Measurements from ENCODE around the gene GSTM5. TPM values are rescaled to one million over a fixed set of nuclear protein-coding genes. Genes with fewer than 3 reads are reported as not detected.
A peak's percentile ranks its signal among the peaks of the same experiment; 100 is the strongest.

Gene GSTM5
- total RNA-seq, 6 experiments from 2014 or later: 4.3 to 7.1 (median 5.5) TPM

DNA sequence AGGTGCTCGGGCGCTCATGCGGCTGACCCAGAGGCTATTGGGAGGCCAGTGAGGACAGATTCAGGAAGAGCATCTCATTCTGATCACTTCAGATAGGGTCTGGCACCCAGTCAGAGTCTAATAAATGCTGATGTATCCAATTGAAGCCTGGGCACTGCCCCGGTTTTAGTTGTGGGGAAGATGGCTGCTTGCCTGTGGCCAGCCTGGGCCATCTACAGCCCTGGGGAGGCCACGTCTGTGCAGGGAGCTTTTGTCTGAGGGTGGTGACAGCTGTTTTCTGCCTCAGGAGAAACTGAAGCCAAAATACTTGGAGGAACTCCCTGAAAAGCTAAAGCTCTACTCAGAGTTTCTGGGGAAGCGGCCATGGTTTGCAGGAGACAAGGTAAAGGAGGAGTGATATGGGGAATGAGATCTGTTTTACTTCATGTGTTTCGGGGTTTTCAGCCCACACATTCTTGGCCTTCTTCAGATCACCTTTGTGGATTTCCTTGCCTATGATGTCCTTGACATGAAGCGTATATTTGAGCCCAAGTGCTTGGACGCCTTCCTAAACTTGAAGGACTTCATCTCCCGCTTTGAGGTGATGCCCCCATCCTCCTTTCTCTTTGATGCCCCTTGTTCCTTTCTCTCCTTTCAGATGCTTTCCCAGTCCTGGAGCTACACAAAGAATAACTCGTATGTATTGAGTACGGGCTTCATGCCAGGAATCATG lies 2.8 kb downstream of the GSTM5 start:
- DNase-seq: no peak
- TF ChIP-seq, protein P1, sequence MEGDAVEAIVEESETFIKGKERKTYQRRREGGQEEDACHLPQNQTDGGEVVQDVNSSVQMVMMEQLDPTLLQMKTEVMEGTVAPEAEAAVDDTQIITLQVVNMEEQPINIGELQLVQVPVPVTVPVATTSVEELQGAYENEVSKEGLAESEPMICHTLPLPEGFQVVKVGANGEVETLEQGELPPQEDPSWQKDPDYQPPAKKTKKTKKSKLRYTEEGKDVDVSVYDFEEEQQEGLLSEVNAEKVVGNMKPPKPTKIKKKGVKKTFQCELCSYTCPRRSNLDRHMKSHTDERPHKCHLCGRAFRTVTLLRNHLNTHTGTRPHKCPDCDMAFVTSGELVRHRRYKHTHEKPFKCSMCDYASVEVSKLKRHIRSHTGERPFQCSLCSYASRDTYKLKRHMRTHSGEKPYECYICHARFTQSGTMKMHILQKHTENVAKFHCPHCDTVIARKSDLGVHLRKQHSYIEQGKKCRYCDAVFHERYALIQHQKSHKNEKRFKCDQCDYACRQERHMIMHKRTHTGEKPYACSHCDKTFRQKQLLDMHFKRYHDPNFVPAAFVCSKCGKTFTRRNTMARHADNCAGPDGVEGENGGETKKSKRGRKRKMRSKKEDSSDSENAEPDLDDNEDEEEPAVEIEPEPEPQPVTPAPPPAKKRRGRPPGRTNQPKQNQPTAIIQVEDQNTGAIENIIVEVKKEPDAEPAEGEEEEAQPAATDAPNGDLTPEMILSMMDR (IDR thresholded peaks at IDR 0.05): no peak
- no peak overlapping the region for H3K27ac Mint-ChIP-seq
- H3K4me1 Mint-ChIP-seq (ENCODE audit: low read depth): peaks cover 27% of the 10 kb centered on the region
- no peaks in the 10 kb centered on the region for H3K36me3 Mint-ChIP-seq (ENCODE audit: low read depth)
- H3K4me3 Mint-ChIP-seq: no peak overlapping the region
- H3K27me3 Mint-ChIP-seq (ENCODE audit: insufficient read depth): peaks cover 4% of the 10 kb centered on the region; the same call in 1 of the 2 replicates
- no peaks in the 10 kb centered on the region for H3K9me3 Mint-ChIP-seq

DNA sequence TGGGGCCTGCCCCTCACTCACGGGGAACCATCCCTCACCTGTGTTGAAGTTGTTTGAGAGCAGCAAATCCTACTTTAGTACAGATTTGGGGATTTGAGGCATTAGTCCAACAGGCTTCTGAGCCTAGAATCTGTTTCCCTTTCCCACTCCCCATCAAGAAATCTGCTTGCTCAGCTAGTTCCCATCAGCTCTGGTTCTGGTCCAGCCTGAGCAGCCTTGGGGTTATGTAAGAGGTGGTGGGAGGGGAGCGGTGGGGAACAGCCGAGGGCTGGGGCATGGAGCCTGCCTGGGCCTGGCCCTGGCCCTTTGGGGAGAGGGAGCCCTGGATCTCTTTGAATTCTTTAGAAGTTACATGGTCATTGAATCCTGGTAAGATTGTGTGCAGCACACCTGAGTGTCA lies 4.1 kb downstream of the GSTM5 start:
- Mint-ChIP-seq H3K4me3 (no peak overlapping the region), H3K4me1 (ENCODE audit: low read depth) (peaks cover 32% of the 10 kb centered on the region), H3K27me3 (ENCODE audit: insufficient read depth) (peaks cover 4% of the 10 kb centered on the region; the same call in 1 of the 2 replicates), H3K9me3 (no peaks in the 10 kb centered on the region), H3K36me3 (ENCODE audit: low read depth) (no peaks in the 10 kb centered on the region), H3K27ac (no peak overlapping the region)
- TF ChIP-seq, protein P1 (IDR thresholded peaks at IDR 0.05): no peak
- DNase-seq: no peak

DNA sequence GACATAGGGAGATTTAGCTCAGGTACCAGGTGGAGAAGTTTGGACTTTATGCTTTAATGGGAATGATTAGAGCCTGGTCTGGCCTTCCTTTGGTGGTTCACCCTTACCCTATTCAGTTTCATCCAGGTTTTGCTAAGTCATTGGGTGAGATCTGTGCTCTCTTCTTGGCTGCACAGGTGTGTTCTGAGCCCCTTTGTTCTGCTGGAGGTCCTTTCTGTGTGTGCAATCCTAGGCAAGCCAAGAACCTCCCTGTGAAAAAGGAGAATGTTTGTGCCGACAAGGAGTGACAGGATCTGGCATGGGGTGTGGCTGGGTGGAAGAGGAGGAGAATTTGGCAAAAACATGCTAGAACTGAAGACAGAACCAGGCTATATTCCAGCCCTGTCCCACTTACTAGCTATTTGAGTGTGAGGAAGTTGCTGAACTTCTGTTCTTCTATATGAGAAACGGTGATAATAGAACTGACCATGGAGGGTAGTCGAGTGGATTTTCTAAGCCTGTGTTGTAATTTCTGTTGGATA lies 4.6 kb downstream of the GSTM5 start:
- TF ChIP-seq, protein P1 (IDR thresholded peaks at IDR 0.05): no peak
- Mint-ChIP-seq H3K27me3 (ENCODE audit: insufficient read depth) (peaks cover 4% of the 10 kb centered on the region; the same call in 1 of the 2 replicates), H3K36me3 (ENCODE audit: low read depth) (no peaks in the 10 kb centered on the region), H3K4me1 (ENCODE audit: low read depth) (peaks cover 32% of the 10 kb centered on the region), H3K4me3 (no peak overlapping the region), H3K9me3 (no peaks in the 10 kb centered on the region), H3K27ac (no peak overlapping the region; the same call in 1 of the 2 replicates)
- DNase-seq: no peak

DNA sequence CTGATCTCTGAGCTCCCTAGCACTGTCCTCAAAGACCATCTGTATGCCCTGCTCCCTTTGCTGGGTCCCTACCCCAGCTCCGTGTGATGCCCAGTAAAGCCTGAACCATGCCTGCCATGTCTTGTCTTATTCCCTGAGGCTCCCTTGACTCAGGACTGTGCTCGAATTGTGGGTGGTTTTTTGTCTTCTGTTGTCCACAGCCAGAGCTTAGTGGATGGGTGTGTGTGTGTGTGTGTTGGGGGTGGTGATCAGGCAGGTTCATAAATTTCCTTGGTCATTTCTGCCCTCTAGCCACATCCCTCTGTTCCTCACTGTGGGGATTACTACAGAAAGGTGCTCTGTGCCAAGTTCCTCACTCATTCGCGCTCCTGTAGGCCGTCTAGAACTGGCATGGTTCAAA lies 5.7 kb downstream of the GSTM5 start:
- TF ChIP-seq, protein P1 (IDR thresholded peaks at IDR 0.05): no peak
- DNase-seq: no peak
- no peaks in the 10 kb centered on the region for H3K9me3 Mint-ChIP-seq
- H3K36me3 Mint-ChIP-seq (ENCODE audit: low read depth): no peaks in the 10 kb centered on the region
- peaks cover 4% of the 10 kb centered on the region; the same call in 1 of the 2 replicates for H3K27me3 Mint-ChIP-seq (ENCODE audit: insufficient read depth)
- no peak overlapping the region for H3K4me3 Mint-ChIP-seq
- peaks cover 33% of the 10 kb centered on the region for H3K4me1 Mint-ChIP-seq (ENCODE audit: low read depth)
- H3K27ac Mint-ChIP-seq: no peak overlapping the region

DNA sequence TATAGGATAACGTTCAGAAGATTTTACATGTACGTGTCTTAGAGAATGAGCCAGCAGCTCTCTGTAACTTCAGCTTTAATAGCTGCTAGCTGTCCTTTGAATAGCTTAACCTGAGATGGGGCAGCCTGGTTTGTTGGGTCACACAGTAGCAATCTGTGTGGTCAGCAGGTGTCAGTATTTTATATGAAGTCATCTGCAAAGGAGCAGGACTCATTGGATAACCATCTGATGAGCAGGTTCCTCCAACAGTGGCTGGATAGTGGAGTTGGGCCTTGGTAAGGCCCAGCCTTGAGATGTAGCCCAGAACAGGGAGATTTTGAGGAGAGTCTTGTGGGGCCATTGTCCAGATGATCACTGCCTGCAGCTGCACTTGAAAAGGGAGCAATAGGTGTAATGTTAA lies 6.4 kb downstream of the GSTM5 start:
- H3K4me3 Mint-ChIP-seq: no peak overlapping the region; the same call in 1 of the 2 replicates
- H3K36me3 Mint-ChIP-seq (ENCODE audit: low read depth): no peaks in the 10 kb centered on the region
- peak overlapping the region; percentile 85 for H3K27ac Mint-ChIP-seq
- DNase-seq: peak; percentile 47
- H3K9me3 Mint-ChIP-seq: no peaks in the 10 kb centered on the region
- peaks cover 4% of the 10 kb centered on the region; the same call in 1 of the 2 replicates for H3K27me3 Mint-ChIP-seq (ENCODE audit: insufficient read depth)
- peaks cover 41% of the 10 kb centered on the region for H3K4me1 Mint-ChIP-seq (ENCODE audit: low read depth)
- TF ChIP-seq, protein P1 (IDR thresholded peaks at IDR 0.05): peak; percentile 48; the same call in 1 of the 2 replicates
